Measurements from ENCODE around the gene SKAP2. TPM values are rescaled to one million over a fixed set of nuclear protein-coding genes. Genes with fewer than 3 reads are reported as not detected.

The SKAP2 gene
- total and polyA plus RNA-seq, 2 of the 4 experiments (the other 2 are of a cell fraction): 5.7 to 7.4 TPM

DNA sequence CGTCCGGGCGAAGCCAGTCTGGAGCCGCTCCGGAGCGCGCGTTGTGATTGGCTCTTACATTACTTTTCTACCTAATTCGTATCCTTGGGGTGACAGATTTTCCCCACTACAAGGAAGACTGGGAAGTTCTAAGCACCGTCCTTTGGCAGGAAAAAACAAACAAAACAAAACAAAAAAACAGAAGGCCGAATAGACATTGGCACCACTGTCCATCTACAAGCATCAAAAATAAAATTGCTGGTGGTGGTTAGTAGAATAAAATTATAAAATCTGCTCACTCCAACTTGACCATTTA is 651 bp upstream of the SKAP2 start:
- peak overlapping the region; percentile 94; the same call in 1 of the 2 replicates for H3K4ac ChIP-seq (ENCODE audit: low read depth, low read length)
- H4K8ac ChIP-seq (ENCODE audit: low read depth in 2 of 2, low read length in 2 of 2): peak overlapping the region; percentile 26 to 99
- ChIA-PET POLR2A (ENCODE audit: unreplicated experiment) (no interaction called here), CTCF (interaction anchor here (1.3 kb wide), 1 partner anchor 296 kb away, joined by 3 read pairs; no protein-coding TSS in a partner anchor)
- dilution Hi-C loops (cut with HindIII; ENCODE audit: low sequenced_read_pairs, unreplicated experiment) (no loop called here), intact Hi-C loops (cut with micrococcal nuclease) (loop anchor here (2.0 to 10.0 kb wide), 2 partner anchors 232 to 490 kb away; no protein-coding TSS in a partner anchor), in situ Hi-C loops (cut with MboI; ENCODE audit: low sequenced_read_pairs) (loop anchor here (25.0 kb wide), 1 partner anchor 653 kb away; the partner anchor contains the start of genes CBX3 and HNRNPA2B1)
- H3K79me1 ChIP-seq (ENCODE audit: low read depth in 1 of 2, low read length in 2 of 2): peaks cover 4 to 9% of the 10 kb centered on the region in 2 experiments; a peak in 3 of 4 replicates
- peak; percentile 69 for ATAC-seq (ENCODE audit: low read depth)
- no peak overlapping the region for H3K14ac ChIP-seq (replicated peaks; ENCODE audit: low read depth, low read length)
- no peaks in the 10 kb centered on the region for H3K9me3 ChIP-seq (ENCODE audit: control insufficient read depth, insufficient read depth, low read length)
- TF ChIP-seq POLR2A (IDR thresholded peaks at IDR 0.05; ENCODE audit: low read depth, low read length): no peak; the same call in 1 of the 2 replicates
- TF ChIP-seq NFE2L2 (IDR thresholded peaks at IDR 0.05; ENCODE audit: low read depth, low read length): no peak
- TF ChIP-seq RCOR1 (IDR thresholded peaks at IDR 0.05; ENCODE audit: insufficient replicate concordance, low read length): no peak
- TF ChIP-seq, protein P1, sequence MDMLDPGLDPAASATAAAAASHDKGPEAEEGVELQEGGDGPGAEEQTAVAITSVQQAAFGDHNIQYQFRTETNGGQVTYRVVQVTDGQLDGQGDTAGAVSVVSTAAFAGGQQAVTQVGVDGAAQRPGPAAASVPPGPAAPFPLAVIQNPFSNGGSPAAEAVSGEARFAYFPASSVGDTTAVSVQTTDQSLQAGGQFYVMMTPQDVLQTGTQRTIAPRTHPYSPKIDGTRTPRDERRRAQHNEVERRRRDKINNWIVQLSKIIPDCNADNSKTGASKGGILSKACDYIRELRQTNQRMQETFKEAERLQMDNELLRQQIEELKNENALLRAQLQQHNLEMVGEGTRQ (IDR thresholded peaks at IDR 0.05; ENCODE audit: low read depth, low read length): no peak
- no peak for TF ChIP-seq CTCF (conservative IDR thresholded peaks at IDR 0.05; ENCODE audit: low read depth, low read length)
- no peak for TF ChIP-seq SMC3 (IDR thresholded peaks at IDR 0.05; ENCODE audit: low read depth, low read length)
- TF ChIP-seq CEBPB (IDR thresholded peaks at IDR 0.05; ENCODE audit: low read depth, low read length): no peak
- no peak for TF ChIP-seq MAFK (IDR thresholded peaks at IDR 0.05; ENCODE audit: low read depth, low read length)
- TF ChIP-seq MXI1 (IDR thresholded peaks at IDR 0.05; ENCODE audit: borderline replicate concordance, low read depth, low read length): no peak
- H3K27me3 ChIP-seq (ENCODE audit: control insufficient read depth, insufficient read depth, low read length): no peaks in the 10 kb centered on the region
- no peak overlapping the region; the same call in 1 of the 2 replicates for H3K56ac ChIP-seq (ENCODE audit: extremely low read depth, insufficient read depth, low read length)
- peak overlapping the region; percentile 88 for H2AFZ ChIP-seq (replicated peaks; ENCODE audit: low read length, poor library complexity)
- BruUV-seq (replicated peaks): no TSS peak
- peak overlapping the region; percentile 79 for H3K9ac ChIP-seq (ENCODE audit: low read depth, low read length)
- H3K4me1 ChIP-seq (ENCODE audit: control insufficient read depth, insufficient read depth, low read length): no peaks in the 10 kb centered on the region
- H2BK5ac ChIP-seq (ENCODE audit: low read depth, low read length, poor library complexity, severe bottlenecking): peak overlapping the region; percentile 93
- 0% methylated on average over 7 of the region's 11 CpGs; no CpG with 5 or more reads in 1 of the 2 experiments for WGBS, 2 experiments (ENCODE audit: extremely low coverage in 2 of 2, insufficient read length in 1 of 2)
- peak overlapping the region; percentile 66; the same call in 1 of the 2 replicates for H4K5ac ChIP-seq (ENCODE audit: low read depth, low read length)
- peak overlapping the region; percentile 70 for H3K27ac ChIP-seq (ENCODE audit: insufficient read depth, low read length)
- H2AK5ac ChIP-seq (ENCODE audit: low read depth, low read length): no peak overlapping the region
- H4K20me1 ChIP-seq (ENCODE audit: insufficient read depth, low read length): no peaks in the 10 kb centered on the region
- H2BK15ac ChIP-seq (ENCODE audit: low read depth, low read length): no peak overlapping the region
- no peak overlapping the region for H2BK120ac ChIP-seq (ENCODE audit: low read depth, low read length)
- H2BK20ac ChIP-seq (ENCODE audit: low read depth, low read length): no peak overlapping the region
- peak overlapping the region; percentile 45 for H3K4me3 ChIP-seq (ENCODE audit: insufficient read depth, low read depth, low read length)
- no peak overlapping the region for H4K91ac ChIP-seq (ENCODE audit: insufficient read depth, low read depth, low read length)
- H2AK9ac ChIP-seq (replicated peaks; ENCODE audit: low read depth, low read length, poor library complexity): peak overlapping the region; percentile 11
- no peaks in the 10 kb centered on the region for H3K36me3 ChIP-seq (ENCODE audit: control insufficient read depth, insufficient read depth, low read length)
- H3K9me1 ChIP-seq (ENCODE audit: insufficient read depth, low read length): no peaks in the 10 kb centered on the region
- H3K23ac ChIP-seq (ENCODE audit: low read depth, low read length): no peak overlapping the region
- no peak for DNase-seq
- peak overlapping the region; percentile 59 for H3K4me2 ChIP-seq (ENCODE audit: low read depth, low read length)
- no peak overlapping the region for H3K18ac ChIP-seq (ENCODE audit: low read depth, low read length)
